GM21515 (cell line): Measurements from ENCODE around the gene CLEC4C.
"Not testable (repeated sequence)": the region's sequence is repeated elsewhere in the genome, so short reads cannot be mapped to it uniquely, and the experiment has no call there.

Source experiments
- ATAC-seq: cut with Tn5 transposase; IDR thresholded peaks from one replicate; pipeline ENCODE4 v1.9.1; 2021; ENCODE audit not compliant: unreplicated experiment

Gene CLEC4C

GRCh38 chr12:7747246-7747645 lies at the start of gene CLEC4C:
Gene CLEC4C (minus strand): TSS chr12:7747375. CDS start chr12:7747348, 27 bp downstream.
- no peak for ATAC-seq

- ATAC-seq = no peak
These were observed 46.0 kb upstream of the CLEC4C start for GRCh38 chr12:7793211-7793610.

- ATAC-seq = not testable (repeated sequence)
These were observed 41.8 kb upstream of the CLEC4C start, which contains the start of gene NANOG for GRCh38 chr12:7788884-7789528. Gene NANOG (plus strand): TSS chr12:7789402. CDS start chr12:7789615, 213 bp downstream.

- no peak for ATAC-seq
These were observed 41.1 kb upstream of the CLEC4C start for GRCh38 chr12:7788294-7788660.

- ATAC-seq = no peak
These were observed 40.6 kb upstream of the CLEC4C start for GRCh38 chr12:7787574-7788293.

GRCh38 chr12:7784701-7785100 lies 37.5 kb upstream of the CLEC4C start:
- ATAC-seq = no peak

- not testable (repeated sequence) for ATAC-seq
These were observed 36.3 kb upstream of the CLEC4C start for GRCh38 chr12:7783433-7783832.

- ATAC-seq = no peak
These were observed 34.9 kb upstream of the CLEC4C start for GRCh38 chr12:7782055-7782454.

GRCh38 chr12:7781274-7781673 lies 34.1 kb upstream of the CLEC4C start:
- ATAC-seq = no peak

- ATAC-seq = no peak
These were observed 22.8 kb upstream of the CLEC4C start for GRCh38 chr12:7769999-7770398.

- ATAC-seq = no peak
These were observed 11.6 kb upstream of the CLEC4C start for GRCh38 chr12:7758766-7759140.

- ATAC-seq = no peak
These were observed 9.8 kb upstream of the CLEC4C start for GRCh38 chr12:7756993-7757392.

- ATAC-seq = not testable (repeated sequence)
These were observed 8.5 kb upstream of the CLEC4C start for GRCh38 chr12:7755668-7756067.

GRCh38 chr12:7751941-7752922 lies 5.1 kb upstream of the CLEC4C start:
- not testable (repeated sequence) for ATAC-seq

GRCh38 chr12:7751394-7751793 lies 4.2 kb upstream of the CLEC4C start:
- ATAC-seq = no peak

- ATAC-seq = no peak
These were observed 3.2 kb upstream of the CLEC4C start for GRCh38 chr12:7750350-7750749.

GRCh38 chr12:7749442-7749841 lies 2.3 kb upstream of the CLEC4C start:
- no peak for ATAC-seq

GRCh38 chr12:7748852-7749251 lies 1.7 kb upstream of the CLEC4C start:
- ATAC-seq = no peak

- no peak for ATAC-seq
These were observed 14.2 kb downstream of the CLEC4C start for GRCh38 chr12:7732993-7733392.

GRCh38 chr12:7731486-7731885 lies 15.7 kb downstream of the CLEC4C start:
- ATAC-seq = no peak

- not testable (repeated sequence) for ATAC-seq
These were observed 16.2 kb downstream of the CLEC4C start for GRCh38 chr12:7730984-7731383.
